GM12865 (cell line): ENCODE data around the gene ARHGDIA.
"Not testable (repeated sequence)": the region's sequence is repeated elsewhere in the genome, so short reads cannot be mapped to it uniquely, and the experiment has no call there.

Source experiments
- DNase-seq: peaks from one replicate; pipeline ENCODE4 v3.0.0; 2010; ENCODE audit warnings: low read depth
- H3K4me3 ChIP-seq: 2 replicates; pipeline ENCODE4 v1.5.1; 2011; ENCODE audit warnings: mild to moderate bottlenecking, low read depth, low read length, control low read depth
- TF ChIP-seq, protein P1 (sequence below): IDR thresholded peaks from 2 replicates; pipeline ENCODE4 v1.5.1; 2011; ENCODE audit warnings: low read length, control low read depth, low read depth, inconsistent platforms; ENCODE audit not compliant: insufficient read depth; ENCODE audit errors: missing control alignments

Gene ARHGDIA

DNA sequence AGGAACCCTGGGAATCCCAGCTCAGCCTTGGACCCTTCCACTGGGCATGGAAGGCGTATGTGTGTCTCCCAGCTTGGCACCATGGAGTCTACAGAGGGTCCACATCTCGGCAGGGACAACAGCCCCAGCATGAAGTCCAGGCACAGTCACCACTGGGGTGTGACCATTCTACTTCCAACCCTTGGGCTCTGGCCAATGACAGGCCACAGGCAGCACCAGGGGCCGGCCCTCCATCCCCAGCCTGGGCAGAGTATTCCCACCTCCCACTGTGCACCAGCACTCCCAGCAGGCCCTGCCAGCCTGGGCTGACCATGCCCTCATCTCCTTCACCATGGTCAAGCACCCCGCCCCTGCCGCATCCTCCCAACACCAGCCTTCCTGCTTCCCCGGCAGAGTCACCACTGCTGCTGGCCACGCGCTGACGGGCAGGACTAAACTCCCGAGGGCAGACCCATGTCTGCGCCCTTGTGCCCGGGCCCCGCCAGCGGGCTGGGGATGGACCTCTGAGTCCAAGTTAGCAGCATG lies 26.7 kb downstream of the ARHGDIA start:
- H3K4me3 ChIP-seq, result no peak overlapping the region
- no peak for DNase-seq
- TF ChIP-seq, protein P1, sequence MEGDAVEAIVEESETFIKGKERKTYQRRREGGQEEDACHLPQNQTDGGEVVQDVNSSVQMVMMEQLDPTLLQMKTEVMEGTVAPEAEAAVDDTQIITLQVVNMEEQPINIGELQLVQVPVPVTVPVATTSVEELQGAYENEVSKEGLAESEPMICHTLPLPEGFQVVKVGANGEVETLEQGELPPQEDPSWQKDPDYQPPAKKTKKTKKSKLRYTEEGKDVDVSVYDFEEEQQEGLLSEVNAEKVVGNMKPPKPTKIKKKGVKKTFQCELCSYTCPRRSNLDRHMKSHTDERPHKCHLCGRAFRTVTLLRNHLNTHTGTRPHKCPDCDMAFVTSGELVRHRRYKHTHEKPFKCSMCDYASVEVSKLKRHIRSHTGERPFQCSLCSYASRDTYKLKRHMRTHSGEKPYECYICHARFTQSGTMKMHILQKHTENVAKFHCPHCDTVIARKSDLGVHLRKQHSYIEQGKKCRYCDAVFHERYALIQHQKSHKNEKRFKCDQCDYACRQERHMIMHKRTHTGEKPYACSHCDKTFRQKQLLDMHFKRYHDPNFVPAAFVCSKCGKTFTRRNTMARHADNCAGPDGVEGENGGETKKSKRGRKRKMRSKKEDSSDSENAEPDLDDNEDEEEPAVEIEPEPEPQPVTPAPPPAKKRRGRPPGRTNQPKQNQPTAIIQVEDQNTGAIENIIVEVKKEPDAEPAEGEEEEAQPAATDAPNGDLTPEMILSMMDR, result no peak

DNA sequence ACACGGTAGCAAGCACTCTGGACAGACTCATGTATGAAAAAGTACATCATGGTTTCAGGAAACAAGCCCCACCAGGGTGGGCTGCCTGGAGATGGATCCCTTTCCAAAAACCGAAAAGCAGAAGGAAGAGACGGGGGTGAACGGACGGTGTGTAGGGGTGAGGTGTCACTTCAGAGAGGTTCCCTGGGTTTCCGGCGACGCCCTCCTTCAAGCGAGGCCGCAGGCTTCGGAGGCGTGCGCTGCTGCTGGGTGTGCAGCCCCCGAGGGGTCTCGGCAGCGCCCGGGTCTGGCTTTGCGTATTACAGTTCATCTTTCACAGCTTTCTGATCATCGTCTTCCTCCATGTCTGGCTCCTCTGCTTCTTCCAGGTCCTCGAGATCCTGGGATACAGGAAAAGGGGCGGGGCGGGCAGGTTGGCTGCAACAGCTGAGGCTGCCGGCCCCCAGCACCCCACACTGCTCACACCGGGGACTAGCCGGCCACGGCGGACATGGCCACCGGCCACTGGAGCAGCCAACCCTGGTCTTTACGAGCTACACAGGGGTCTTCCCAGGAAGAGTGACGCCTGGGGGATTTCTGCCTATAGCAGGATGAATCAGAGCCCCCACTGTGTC lies 27.3 kb downstream of the ARHGDIA start:
- no peak overlapping the region for H3K4me3 ChIP-seq
- TF ChIP-seq, protein P1, result no peak

DNA sequence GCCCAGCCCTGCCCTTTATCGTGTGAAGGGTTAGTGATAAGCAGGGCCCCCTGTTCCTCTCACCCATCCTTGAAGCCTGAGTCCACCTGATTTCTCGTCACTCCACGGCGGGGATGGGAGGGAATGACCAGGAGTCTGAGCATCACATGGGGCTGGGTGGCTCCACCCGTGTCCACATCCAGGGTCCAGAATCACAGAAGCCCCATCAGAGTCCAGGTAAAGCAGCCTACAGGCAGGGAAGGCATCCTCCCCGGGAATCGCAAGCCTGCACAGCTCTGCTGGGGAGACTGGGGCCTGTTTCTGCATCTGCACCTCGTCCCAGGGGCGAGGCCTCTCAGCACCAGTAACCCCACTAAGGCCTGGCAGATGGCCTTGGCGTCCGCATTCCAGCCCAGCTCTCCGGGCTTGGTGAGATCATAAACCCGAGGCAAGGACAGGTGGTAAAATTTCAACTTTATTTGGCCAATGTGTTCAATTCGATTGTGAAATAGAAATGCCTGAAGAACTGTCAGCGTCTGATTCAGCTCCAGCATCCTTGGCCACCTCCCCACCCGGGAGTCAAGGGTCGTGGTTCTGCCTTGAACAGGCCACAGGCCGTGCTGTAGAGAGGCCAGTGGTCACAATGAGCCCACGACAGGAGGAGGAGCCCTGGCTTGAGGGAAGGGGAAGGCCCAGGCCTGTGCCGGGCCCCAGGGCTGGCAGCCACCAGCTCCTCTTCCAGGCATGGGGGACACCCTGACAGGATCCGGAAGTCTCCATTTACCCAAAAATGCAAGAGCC lies 28.2 kb downstream of the ARHGDIA start:
- TF ChIP-seq, protein P1, result no peak
- no peak overlapping the region for H3K4me3 ChIP-seq
- no peak for DNase-seq

More for the DNA sequence above, 27.3 kb downstream of the ARHGDIA start:
- DNase-seq, result no peak

DNA sequence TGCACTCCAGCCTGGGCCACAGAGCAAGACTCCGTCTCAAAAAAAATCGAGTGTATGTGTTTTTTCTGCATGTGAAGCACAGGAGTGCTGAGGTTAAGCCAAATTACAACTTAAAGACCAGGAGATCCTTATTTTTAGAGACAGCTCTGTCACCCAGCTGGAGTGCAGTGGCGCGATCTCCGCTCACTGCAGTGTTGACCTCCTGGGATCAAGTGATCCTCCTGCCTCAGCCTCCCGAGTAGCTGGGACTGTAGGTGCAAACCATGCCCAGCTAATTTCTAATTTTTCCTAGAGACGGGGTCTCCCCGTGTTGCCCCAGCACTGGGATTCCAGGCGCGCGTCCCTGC lies 28.8 kb downstream of the ARHGDIA start:
- TF ChIP-seq, protein P1, result no peak
- no peak overlapping the region for H3K4me3 ChIP-seq
- no peak for DNase-seq

DNA sequence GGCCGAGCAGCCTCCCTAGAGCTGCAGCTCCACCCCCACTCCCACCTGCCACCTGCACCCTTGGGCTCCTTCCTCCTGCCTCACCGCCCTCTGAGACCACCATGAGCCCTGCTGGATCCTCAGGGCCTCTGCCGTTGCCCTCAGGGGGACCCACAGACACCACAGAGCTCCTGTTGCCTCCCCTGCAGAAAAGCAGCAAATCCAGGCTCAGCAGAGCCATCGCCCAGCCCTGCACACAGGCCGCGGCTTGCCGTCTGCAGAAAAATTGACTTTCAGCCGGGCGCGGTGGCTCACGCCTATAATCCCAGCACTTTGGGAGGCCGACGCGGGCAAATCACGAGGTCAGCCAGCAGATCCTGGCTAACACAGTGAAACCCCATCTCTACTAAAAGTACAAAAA lies 29.3 kb downstream of the ARHGDIA start:
- no peak overlapping the region for H3K4me3 ChIP-seq
- no peak for DNase-seq
- TF ChIP-seq, protein P1, result no peak

DNA sequence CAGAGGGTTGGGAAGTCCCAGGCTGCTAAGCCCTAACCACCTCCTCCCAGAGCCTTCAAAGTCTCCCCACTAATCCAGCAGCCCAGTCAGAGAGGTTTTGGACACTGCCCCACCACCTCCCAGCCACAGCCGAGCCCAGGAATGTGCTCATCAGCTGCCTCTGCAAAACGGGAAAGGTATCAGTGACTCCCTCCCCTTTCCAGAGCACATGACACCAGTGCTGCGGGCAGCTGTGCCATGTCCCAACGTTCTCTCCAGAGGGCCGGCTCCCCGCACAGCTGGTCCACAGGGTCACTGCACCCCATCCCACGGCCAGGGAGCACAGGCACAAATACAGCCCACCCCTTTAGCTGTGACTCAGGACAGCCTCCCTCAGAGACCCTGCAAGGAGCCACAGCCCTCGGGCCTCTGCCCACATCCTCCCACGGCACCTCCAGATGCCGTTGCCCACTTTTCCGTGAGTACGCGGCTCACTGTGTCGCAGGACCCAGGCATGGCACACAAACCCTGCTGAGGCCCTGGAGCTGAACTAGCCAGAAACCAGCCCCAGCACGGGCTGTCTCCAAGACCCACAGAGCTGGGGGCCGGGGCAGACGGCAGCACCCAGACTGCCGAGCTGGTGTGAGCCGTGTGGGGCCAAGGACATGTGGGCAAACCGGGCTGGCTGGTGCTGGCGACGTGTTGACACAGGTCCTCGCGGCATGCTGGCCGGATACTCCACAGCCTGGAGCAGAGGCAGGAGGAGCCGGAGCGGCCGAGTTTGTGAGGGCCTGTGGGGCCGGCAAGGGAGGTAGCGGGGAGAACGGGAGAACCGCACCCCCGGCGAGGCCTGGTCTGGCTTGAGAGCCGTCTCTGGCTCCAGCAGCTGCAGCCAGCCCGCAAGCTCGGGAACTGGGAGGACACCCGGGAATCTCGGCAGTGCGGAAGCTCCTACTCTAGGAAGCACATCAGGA lies 30.0 kb downstream of the ARHGDIA start:
- no peak overlapping the region for H3K4me3 ChIP-seq
- no peak for DNase-seq
- TF ChIP-seq, protein P1, result no peak

DNA sequence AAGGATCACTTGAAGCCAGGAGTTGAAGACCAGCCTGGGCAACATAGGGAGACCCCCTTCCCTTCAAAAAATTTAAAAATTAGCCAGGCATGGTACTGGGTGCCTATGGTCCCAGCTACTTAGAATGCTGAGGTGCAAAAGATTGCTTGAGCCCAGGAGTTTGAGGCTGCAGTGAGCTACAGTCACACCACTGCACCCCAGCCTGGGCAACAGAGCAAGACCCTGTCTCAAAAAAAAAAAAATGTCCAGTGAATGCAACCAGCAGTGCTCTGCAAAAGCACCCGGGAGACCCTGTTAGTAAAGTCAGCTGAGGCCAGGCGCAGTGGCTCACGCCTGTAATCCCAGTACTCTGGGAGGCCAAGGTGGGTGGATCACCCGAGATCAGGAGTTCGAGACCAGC lies 31.1 kb downstream of the ARHGDIA start:
- H3K4me3 ChIP-seq, result not testable (repeated sequence)

More for the DNA sequence above, 31.1 kb downstream of the ARHGDIA start:
- DNase-seq, result not testable (repeated sequence)
